Vagina (tissue), 2 donors: ENCODE results near the gene PCDHA9.

Source experiments
- POLR2A ChIP-seq, 2 donors: fragments of 450-650 bp; IDR thresholded peaks; one replicate each; pipeline ENCODE4 v1.6.1; 2017; ENCODE audit warnings: antibody characterized with exemption in 2 of 2, mild to moderate bottlenecking in 2 of 2, moderate library complexity in 2 of 2
- TF ChIP-seq, protein P1 (sequence below), 3 experiments: fragments of 450-650 bp in 2 of 3; fragments of 200-600 bp in 1 of 3; sonication (generic) in 1 of 3; IDR thresholded peaks; one replicate each; pipeline ENCODE4 v1.5.1; 2017 to 2019; ENCODE audit warnings: antibody characterized with exemption in 3 of 3, mild to moderate bottlenecking in 2 of 3, moderate library complexity in 2 of 3

DNA sequence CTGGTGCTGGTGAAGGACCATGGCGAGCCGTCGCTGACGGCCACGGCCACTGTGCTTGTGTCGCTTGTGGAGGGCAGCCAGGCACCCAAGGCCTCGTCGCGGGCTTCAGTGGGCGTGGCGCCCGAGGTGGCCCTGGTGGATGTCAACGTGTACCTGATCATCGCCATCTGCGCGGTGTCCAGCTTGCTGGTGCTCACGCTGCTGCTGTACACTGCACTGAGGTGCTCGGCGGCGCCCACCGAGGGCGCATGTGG is 9.7 kb downstream of the PCDHA9 start:
- TF ChIP-seq, protein P1, sequence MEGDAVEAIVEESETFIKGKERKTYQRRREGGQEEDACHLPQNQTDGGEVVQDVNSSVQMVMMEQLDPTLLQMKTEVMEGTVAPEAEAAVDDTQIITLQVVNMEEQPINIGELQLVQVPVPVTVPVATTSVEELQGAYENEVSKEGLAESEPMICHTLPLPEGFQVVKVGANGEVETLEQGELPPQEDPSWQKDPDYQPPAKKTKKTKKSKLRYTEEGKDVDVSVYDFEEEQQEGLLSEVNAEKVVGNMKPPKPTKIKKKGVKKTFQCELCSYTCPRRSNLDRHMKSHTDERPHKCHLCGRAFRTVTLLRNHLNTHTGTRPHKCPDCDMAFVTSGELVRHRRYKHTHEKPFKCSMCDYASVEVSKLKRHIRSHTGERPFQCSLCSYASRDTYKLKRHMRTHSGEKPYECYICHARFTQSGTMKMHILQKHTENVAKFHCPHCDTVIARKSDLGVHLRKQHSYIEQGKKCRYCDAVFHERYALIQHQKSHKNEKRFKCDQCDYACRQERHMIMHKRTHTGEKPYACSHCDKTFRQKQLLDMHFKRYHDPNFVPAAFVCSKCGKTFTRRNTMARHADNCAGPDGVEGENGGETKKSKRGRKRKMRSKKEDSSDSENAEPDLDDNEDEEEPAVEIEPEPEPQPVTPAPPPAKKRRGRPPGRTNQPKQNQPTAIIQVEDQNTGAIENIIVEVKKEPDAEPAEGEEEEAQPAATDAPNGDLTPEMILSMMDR (IDR thresholded peaks at IDR 0.05), result no peak
- TF ChIP-seq POLR2A (IDR thresholded peaks at IDR 0.05), result no peak
